GM18505 (cell line): ENCODE results near the gene EFHC1.
"Not testable (repeated sequence)": the region's sequence is repeated elsewhere in the genome, so short reads cannot be mapped to it uniquely, and the experiment has no call there.

Experiments used
- ATAC-seq: cut with Tn5 transposase; IDR thresholded peaks from one replicate; pipeline ENCODE4 v1.9.1; 2021; ENCODE audit not compliant: unreplicated experiment
- POLR2A ChIP-seq: IDR thresholded peaks from 4 replicates; pipeline ENCODE4 v1.6.1; 2011; ENCODE audit warnings: borderline replicate concordance; ENCODE audit not compliant: insufficient read depth, insufficient read length; ENCODE audit errors: extremely low read depth

The EFHC1 gene

DNA sequence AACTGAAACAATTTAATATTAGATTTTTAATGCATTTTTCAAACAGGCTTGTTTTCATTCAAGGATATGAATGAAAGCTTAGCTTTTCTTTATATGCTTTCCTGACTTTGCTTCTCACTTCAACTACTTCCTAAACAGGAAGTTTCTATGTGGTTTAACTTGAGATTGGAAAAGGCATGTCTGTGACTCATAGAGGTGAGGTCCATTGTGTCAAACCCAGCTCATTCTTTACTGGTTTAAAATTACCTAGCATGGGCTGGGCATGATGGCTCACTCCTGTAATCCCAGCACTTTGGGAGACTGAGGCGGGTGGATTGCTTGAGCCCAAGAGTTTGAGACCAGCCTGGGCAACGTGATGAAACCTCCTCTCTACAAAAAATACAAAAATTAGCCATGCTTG, 34.4 kb downstream of the EFHC1 start:
- no peak for ATAC-seq

DNA sequence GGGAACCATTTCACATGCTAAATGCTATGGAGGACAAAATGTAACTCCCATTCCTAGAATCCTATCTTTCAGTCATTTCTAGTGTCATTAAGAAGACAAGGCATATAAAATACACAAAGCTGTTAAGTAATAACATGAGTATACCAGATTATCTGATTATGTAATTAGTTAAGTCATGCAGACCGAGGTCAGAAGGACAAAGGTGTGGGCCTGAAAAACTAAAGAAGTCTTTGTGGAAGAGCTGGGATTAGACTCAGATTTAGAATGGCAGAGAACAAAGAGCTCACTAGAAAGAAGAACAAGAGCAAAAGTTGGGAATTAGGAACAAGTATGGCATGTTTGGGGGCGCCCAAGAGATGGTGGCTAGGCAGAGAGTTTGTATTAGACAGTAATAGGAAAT, 37.0 kb downstream of the EFHC1 start:
- no peak for ATAC-seq
- no peak for TF ChIP-seq POLR2A

More for the DNA sequence above, 34.4 kb downstream of the EFHC1 start:
- TF ChIP-seq POLR2A: no peak

GRCh38 chr6:52461194-52461593, 41.1 kb downstream of the EFHC1 start:
- not testable (repeated sequence) for ATAC-seq

- no peak for TF ChIP-seq POLR2A
- ATAC-seq: no peak
Measured at GRCh38 chr6:52474173-52474572, 54.0 kb downstream of the EFHC1 start.

DNA sequence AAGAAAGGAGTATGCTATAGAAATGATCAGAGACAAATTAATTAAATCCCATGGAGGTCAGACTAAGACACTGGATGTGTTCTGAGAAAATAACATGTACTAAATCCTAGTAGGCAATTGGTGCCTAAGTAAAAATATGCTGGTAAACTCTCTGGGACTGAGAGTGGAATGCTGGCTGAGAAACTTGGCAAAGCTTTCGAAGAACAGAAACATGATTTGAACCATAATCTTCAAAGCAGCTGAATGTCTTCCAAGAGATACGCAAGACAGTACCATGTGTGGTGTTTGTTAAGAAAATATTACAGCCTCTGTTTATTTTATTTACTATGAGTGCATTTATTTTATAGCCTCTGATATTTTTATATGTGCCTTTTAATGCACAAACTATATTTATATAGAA, 55.2 kb downstream of the EFHC1 start:
- no peak for ATAC-seq
- no peak for TF ChIP-seq POLR2A

GRCh38 chr6:52482903-52483670, 62.9 kb downstream of the EFHC1 start:
- no peak for TF ChIP-seq POLR2A
- ATAC-seq: no peak

DNA sequence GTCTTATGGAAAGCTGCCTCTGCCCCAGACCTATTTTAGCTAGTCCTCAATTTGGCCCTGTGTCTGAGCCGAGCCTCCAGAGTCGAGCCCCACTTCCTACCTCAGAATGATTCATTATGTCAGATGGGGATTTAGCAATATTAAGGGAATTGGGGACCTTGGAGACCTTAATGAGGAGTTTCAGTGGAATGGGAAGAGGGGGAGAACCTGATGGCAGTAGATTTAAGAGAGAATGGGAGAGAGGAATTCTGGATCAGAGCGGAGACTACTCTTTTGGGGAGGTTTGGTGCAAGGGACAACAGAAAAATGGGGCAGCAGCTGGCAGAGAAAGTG, 63.5 kb downstream of the EFHC1 start:
- ATAC-seq: no peak
- TF ChIP-seq POLR2A: no peak

DNA sequence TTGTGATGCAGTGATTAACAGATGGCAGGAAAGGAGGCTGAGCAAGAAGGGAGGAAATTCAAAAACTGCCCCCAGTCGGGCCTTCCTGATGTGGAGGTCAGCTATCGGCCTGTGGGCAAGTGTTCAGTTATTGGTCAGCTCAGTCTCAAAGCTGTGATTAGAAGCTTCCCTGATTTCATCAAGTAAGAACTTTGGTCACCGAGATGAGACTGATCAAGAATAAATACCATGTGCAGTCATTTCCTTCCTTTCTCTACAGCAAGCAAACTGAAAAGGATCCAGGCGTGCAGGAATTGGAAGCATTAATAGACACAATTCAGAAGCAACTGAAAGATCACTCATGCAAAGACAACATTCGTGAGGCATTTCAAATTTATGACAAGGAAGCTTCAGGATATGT, 69.7 kb downstream of the EFHC1 start:
- TF ChIP-seq POLR2A: no peak
- ATAC-seq: no peak

DNA sequence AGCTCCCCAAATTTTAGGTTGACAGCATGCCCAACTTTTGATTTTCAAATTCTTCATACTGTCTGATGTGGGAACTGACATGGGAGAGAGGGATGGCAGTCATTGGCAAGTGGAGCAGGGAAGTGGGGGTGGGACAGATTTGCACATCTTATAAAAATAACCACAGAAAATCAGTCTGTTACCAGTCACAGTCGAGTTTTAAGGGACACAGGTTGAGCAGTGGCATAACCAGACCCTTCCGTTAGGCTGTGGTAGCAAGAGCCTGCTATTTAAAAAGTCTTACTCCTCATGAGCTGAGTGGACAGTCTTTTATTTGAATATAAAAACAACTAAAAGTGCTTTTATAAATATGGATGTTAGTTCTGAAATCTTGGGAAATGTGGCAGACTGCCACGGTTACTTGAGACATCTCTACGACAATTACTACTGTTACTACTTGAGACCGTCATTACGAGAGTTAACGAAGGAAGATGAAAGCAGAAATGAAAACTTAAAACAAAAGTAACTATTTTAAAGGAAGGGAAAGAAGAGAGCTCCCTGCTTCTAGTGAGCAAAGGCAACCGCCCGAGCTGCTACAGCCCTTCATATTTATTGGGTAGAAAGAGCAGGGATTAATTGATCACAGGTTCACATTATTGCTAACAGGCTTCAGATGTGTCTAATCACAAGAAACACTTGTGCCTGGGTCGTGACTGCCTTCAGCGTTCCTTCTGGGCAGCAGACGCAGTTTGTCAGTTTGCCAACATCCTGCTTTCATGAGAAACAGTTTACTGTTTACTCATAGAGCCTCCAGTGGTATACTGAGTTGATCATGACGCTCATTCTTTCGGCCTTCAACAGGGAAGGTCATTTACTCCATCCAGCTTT, 71.3 kb downstream of the EFHC1 start:
- ATAC-seq: peak; percentile 70
- TF ChIP-seq POLR2A: peak; percentile 56

DNA sequence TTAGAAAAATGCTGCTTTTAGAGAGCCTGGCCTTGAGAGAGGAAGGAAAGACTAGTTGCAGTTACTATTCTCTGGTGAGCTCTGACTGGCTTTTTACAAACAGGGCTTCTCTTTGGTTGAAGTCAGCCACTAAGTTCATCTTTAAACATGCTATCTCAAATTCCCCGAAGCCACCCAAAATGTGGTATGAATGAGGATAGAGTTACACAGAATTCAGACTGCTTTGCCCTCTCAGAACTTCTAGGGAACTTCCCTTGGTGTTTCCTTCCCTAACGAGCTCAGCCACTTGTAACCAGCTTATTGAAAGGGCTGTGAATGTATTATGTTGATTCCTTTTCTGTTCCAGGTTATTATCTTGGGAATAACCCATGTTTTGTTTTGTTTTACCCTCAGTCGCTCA, 73.5 kb downstream of the EFHC1 start:
- no peak for ATAC-seq
- TF ChIP-seq POLR2A: no peak

GRCh38 chr6:52494298-52495072, 74.3 kb downstream of the EFHC1 start:
- ATAC-seq: no peak
- no peak for TF ChIP-seq POLR2A

DNA sequence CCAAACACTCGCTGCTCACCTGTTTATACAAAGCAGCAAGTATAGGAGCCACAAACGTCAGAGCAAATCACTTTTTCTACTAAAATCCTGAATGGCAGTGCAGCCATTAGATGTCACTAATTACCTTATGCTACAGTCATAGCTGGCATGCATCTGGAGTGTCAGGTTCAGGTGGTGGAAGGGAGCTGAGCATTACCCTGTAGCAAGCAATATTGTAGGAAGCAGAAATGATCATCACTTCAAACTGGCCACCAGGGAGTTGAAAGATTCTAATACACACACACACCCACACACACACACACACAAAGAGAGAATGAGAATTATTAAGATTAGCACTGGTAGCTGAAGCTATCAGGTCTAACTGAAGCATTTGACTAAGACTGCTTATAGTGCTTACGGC, 75.8 kb downstream of the EFHC1 start:
- TF ChIP-seq POLR2A: no peak
- no peak for ATAC-seq

DNA sequence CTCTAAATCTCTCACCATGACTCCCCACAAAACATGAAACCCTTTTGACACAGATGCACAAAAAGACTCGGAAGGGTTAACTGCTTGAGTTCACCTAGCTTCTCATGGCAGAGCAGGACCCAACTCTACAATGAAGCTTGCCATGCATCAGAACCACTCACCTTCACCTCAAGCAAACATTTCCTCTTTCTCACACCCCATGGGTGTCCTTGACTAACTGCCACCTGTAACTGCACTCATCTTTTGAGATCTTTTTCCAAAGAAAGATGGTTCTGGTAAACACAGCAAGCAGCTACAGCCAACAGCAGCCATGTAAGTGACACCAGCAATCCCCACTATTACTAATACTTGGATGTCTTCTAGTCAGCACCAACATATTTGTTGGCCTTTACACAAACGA, 76.5 kb downstream of the EFHC1 start:
- ATAC-seq: no peak
- no peak for TF ChIP-seq POLR2A
